ENCODE data around the gene TSSK2. TPM values are rescaled to one million over a fixed set of nuclear protein-coding genes. Genes with fewer than 3 reads are reported as not detected.

TSSK2 gene
- total RNA-seq, 2 donors from 2014 or later: not detected

GRCh38 chr22:19111584-19111983 lies 19.5 kb upstream of the TSSK2 start:
- Mint-ChIP-seq H3K27me3 (no peaks in the 10 kb centered on the region), H3K4me3 (no peak overlapping the region), H3K4me1 (peaks cover 52% of the 10 kb centered on the region), H3K9me3 (no peaks in the 10 kb centered on the region), H3K27ac (peak overlapping the region; percentile 41), H3K36me3 (ENCODE audit: low read depth) (peaks cover 4% of the 10 kb centered on the region)
- no peak for ATAC-seq (replicated peaks)

GRCh38 chr22:19113429-19113828 lies 17.7 kb upstream of the TSSK2 start:
- H3K27ac Mint-ChIP-seq: no peak overlapping the region
- no peaks in the 10 kb centered on the region for H3K27me3 Mint-ChIP-seq
- H3K36me3 Mint-ChIP-seq (ENCODE audit: low read depth): no peaks in the 10 kb centered on the region
- H3K9me3 Mint-ChIP-seq: no peaks in the 10 kb centered on the region
- peaks cover 48% of the 10 kb centered on the region for H3K4me1 Mint-ChIP-seq
- H3K4me3 Mint-ChIP-seq: no peak overlapping the region
- ATAC-seq (replicated peaks): no peak

GRCh38 chr22:19114984-19115552 lies 16.0 kb upstream of the TSSK2 start:
- Mint-ChIP-seq H3K27ac (peak overlapping the region; percentile 70), H3K4me1 (peaks cover 38% of the 10 kb centered on the region), H3K4me3 (no peak overlapping the region), H3K36me3 (ENCODE audit: low read depth) (no peaks in the 10 kb centered on the region), H3K9me3 (no peaks in the 10 kb centered on the region), H3K27me3 (no peaks in the 10 kb centered on the region)
- no peak for ATAC-seq (replicated peaks)

- Mint-ChIP-seq H3K4me1 (peaks cover 40% of the 10 kb centered on the region), H3K27me3 (no peaks in the 10 kb centered on the region), H3K36me3 (ENCODE audit: low read depth) (no peaks in the 10 kb centered on the region), H3K27ac (peak overlapping the region; percentile 70), H3K4me3 (no peak overlapping the region), H3K9me3 (no peaks in the 10 kb centered on the region)
- no peak for ATAC-seq (replicated peaks)
Observed at GRCh38 chr22:19115628-19116027, 15.5 kb upstream of the TSSK2 start.

GRCh38 chr22:19117111-19117512 lies 14.0 kb upstream of the TSSK2 start:
- H3K27me3 Mint-ChIP-seq: no peaks in the 10 kb centered on the region
- H3K4me3 Mint-ChIP-seq: peak overlapping the region; percentile 8
- peaks cover 33% of the 10 kb centered on the region for H3K4me1 Mint-ChIP-seq
- ATAC-seq (replicated peaks): no peak
- H3K9me3 Mint-ChIP-seq: no peaks in the 10 kb centered on the region
- H3K36me3 Mint-ChIP-seq (ENCODE audit: low read depth): no peaks in the 10 kb centered on the region
- H3K27ac Mint-ChIP-seq: peak overlapping the region; percentile 70

GRCh38 chr22:19118329-19118880 lies 12.7 kb upstream of the TSSK2 start:
- peak overlapping the region; percentile 87 for H3K4me3 Mint-ChIP-seq
- H3K27me3 Mint-ChIP-seq: no peaks in the 10 kb centered on the region
- peak overlapping the region; percentile 36 for H3K27ac Mint-ChIP-seq
- ATAC-seq (replicated peaks): no peak
- H3K4me1 Mint-ChIP-seq: peaks cover 39% of the 10 kb centered on the region
- no peaks in the 10 kb centered on the region for H3K36me3 Mint-ChIP-seq (ENCODE audit: low read depth)
- no peaks in the 10 kb centered on the region for H3K9me3 Mint-ChIP-seq

- H3K27ac Mint-ChIP-seq: peak overlapping the region; percentile 79
- H3K36me3 Mint-ChIP-seq (ENCODE audit: low read depth): no peaks in the 10 kb centered on the region
- peaks cover 35% of the 10 kb centered on the region for H3K4me1 Mint-ChIP-seq
- H3K9me3 Mint-ChIP-seq: no peaks in the 10 kb centered on the region
- no peak for ATAC-seq (replicated peaks)
- peak overlapping the region; percentile 87 for H3K4me3 Mint-ChIP-seq
- no peaks in the 10 kb centered on the region for H3K27me3 Mint-ChIP-seq
Observed at GRCh38 chr22:19119949-19120348, 11.2 kb upstream of the TSSK2 start.

- Mint-ChIP-seq H3K4me1 (peaks cover 26% of the 10 kb centered on the region), H3K27ac (peak overlapping the region; percentile 79), H3K4me3 (peak overlapping the region; percentile 87), H3K36me3 (ENCODE audit: low read depth) (no peaks in the 10 kb centered on the region), H3K27me3 (no peaks in the 10 kb centered on the region), H3K9me3 (no peaks in the 10 kb centered on the region)
- ATAC-seq (replicated peaks): no peak
Observed at GRCh38 chr22:19120829-19121630, 10.1 kb upstream of the TSSK2 start.

GRCh38 chr22:19121631-19122142 lies 9.4 kb upstream of the TSSK2 start:
- Mint-ChIP-seq H3K9me3 (no peaks in the 10 kb centered on the region), H3K4me3 (peak overlapping the region; percentile 87), H3K36me3 (ENCODE audit: low read depth) (no peaks in the 10 kb centered on the region), H3K27ac (peak overlapping the region; percentile 79), H3K4me1 (peaks cover 20% of the 10 kb centered on the region), H3K27me3 (no peaks in the 10 kb centered on the region)
- ATAC-seq (replicated peaks): peak; percentile 40

- H3K9me3 Mint-ChIP-seq: no peaks in the 10 kb centered on the region
- H3K27ac Mint-ChIP-seq: peak within 1 kb of the TSS; percentile 79
- H3K4me3 Mint-ChIP-seq: peak within 1 kb of the TSS; percentile 87
- H3K27me3 Mint-ChIP-seq: no peaks in the 10 kb centered on the region
- ATAC-seq (replicated peaks): peak; percentile 98
- no peaks in the 10 kb centered on the region for H3K36me3 Mint-ChIP-seq (ENCODE audit: low read depth)
- peaks cover 15% of the 10 kb centered on the region for H3K4me1 Mint-ChIP-seq
Observed at GRCh38 chr22:19122143-19122751, 8.9 kb upstream of the TSSK2 start, which contains the start of gene DGCR2. Gene DGCR2 (minus strand): TSS chr22:19122412. CDS start chr22:19122206, 206 bp downstream.

GRCh38 chr22:19122752-19123492 lies 8.2 kb upstream of the TSSK2 start:
- no peaks in the 10 kb centered on the region for H3K36me3 Mint-ChIP-seq (ENCODE audit: low read depth)

GRCh38 chr22:19123936-19124335 lies 7.2 kb upstream of the TSSK2 start:
- Mint-ChIP-seq H3K27ac (no peak overlapping the region), H3K4me1 (peaks cover 18% of the 10 kb centered on the region), H3K9me3 (no peaks in the 10 kb centered on the region), H3K27me3 (no peaks in the 10 kb centered on the region), H3K4me3 (no peak overlapping the region), H3K36me3 (ENCODE audit: low read depth) (no peaks in the 10 kb centered on the region)
- no peak for ATAC-seq (replicated peaks)

More at GRCh38 chr22:19122752-19123492, 8.2 kb upstream of the TSSK2 start:
- Mint-ChIP-seq H3K27me3 (no peaks in the 10 kb centered on the region), H3K4me1 (peaks cover 18% of the 10 kb centered on the region), H3K4me3 (peak overlapping the region; percentile 87), H3K27ac (no peak overlapping the region), H3K9me3 (no peaks in the 10 kb centered on the region)
- ATAC-seq (replicated peaks): no peak

GRCh38 chr22:19124377-19124776 lies 6.7 kb upstream of the TSSK2 start:
- H3K27me3 Mint-ChIP-seq: no peaks in the 10 kb centered on the region
- no peak for ATAC-seq (replicated peaks)
- no peaks in the 10 kb centered on the region for H3K9me3 Mint-ChIP-seq
- H3K36me3 Mint-ChIP-seq (ENCODE audit: low read depth): no peaks in the 10 kb centered on the region
- H3K27ac Mint-ChIP-seq: no peak overlapping the region
- no peak overlapping the region for H3K4me3 Mint-ChIP-seq
- peaks cover 18% of the 10 kb centered on the region for H3K4me1 Mint-ChIP-seq

- H3K27ac Mint-ChIP-seq: no peak overlapping the region
- no peaks in the 10 kb centered on the region for H3K9me3 Mint-ChIP-seq
- no peaks in the 10 kb centered on the region for H3K27me3 Mint-ChIP-seq
- H3K4me1 Mint-ChIP-seq: peaks cover 18% of the 10 kb centered on the region
- H3K36me3 Mint-ChIP-seq (ENCODE audit: low read depth): no peaks in the 10 kb centered on the region
- ATAC-seq (replicated peaks): no peak
- H3K4me3 Mint-ChIP-seq: no peak overlapping the region
Observed at GRCh38 chr22:19125011-19125410, 6.1 kb upstream of the TSSK2 start.

Data from activated T-helper 17 cell treated with anti-CD3 and anti-CD28 coated beads, Interleukin-2, amount 50 U/mL, for 72 hours (primary cell).